Motor neuron (in vitro differentiated cells): ENCODE measurements around the gene PSMA6. TPM values are rescaled to one million over a fixed set of nuclear protein-coding genes. Genes with fewer than 3 reads are reported as not detected.
"Not testable (repeated sequence)": the region's sequence is repeated elsewhere in the genome, so short reads cannot be mapped to it uniquely, and the experiment has no call there.

Experiments
- ATAC-seq, 8 experiments: fragments of 200-7000 bp; cut with Tn5 transposase; replicated peaks in 6 of 8; 2 replicates each; pipeline ENCODE4 v1.8.0; 2021; ENCODE audit warnings: mild to moderate bottlenecking in 8 of 8, moderate library complexity in 8 of 8
- H3K27ac ChIP-seq, 2 donors: fragments of 250-450 bp; sonication (Bioruptor Pico); 2 replicates each; pipeline ENCODE4 v1.9.0; 2021; ENCODE audit warnings: antibody characterized with exemption in 2 of 2, mild to moderate bottlenecking in 2 of 2, moderate library complexity in 1 of 2
- H3K4me1 ChIP-seq, 2 donors: fragments of 250-450 bp; sonication (Bioruptor Pico); replicated peaks in 1 of 2; 2 replicates each; pipeline ENCODE4 v1.6.1; 2021; ENCODE audit warnings: antibody characterized with exemption in 2 of 2, mild to moderate bottlenecking in 2 of 2, moderate library complexity in 1 of 2
- H3K4me3 ChIP-seq, 5 donors: fragments of 250-450 bp; sonication (Bioruptor Pico); 2 replicates each; pipeline ENCODE4 v1.9.0; 2021; ENCODE audit warnings: antibody characterized with exemption in 5 of 5, mild to moderate bottlenecking in 5 of 5, moderate library complexity in 4 of 5
- WGBS, 10 experiments: fragments of 450-650 bp; shearing (Covaris generic); methylation state at CpG; one replicate each; pipeline ENCODE4 v1.0.0; 2022; 5-methylcytosine and 5-hydroxymethylcytosine counted together
- in situ Hi-C, 9 experiments: fragments of 400-800 bp; cut with MboI; loops; one replicate each; pipeline ENCODE4 v1.15.0; 2021; ENCODE audit warnings: low sequenced_read_pairs in 9 of 9, low pct_unique_long_range_greater_than_20kb in 2 of 9; ENCODE audit not compliant: unreplicated experiment in 9 of 9
- total RNA-seq, 8 experiments: library from RNA; unstranded; fragments of 300-600 nt; gene quantifications; 2 replicates each; pipeline versions ENCODE4 v1.2.3 to v1.2.4, GENCODE V29; 2022

The PSMA6 gene
- total RNA-seq, 8 experiments from 2014 or later, result 224 to 1,035 (median 262) TPM

- in situ Hi-C loops, ATAC-seq, H3K4me3 ChIP-seq, H3K4me1 ChIP-seq, H3K27ac ChIP-seq: not testable (repeated sequence)
- 80 to 100% (median 92%) methylated on average over 1 to 3 of the region's 6 CpGs; no CpG with 5 or more reads in 6 of the 10 experiments for WGBS, 10 experiments
These were observed 63.1 kb downstream of the PSMA6 start for GRCh38 chr14:35355235-35355634.

GRCh38 chr14:35355981-35356841, 64.0 kb downstream of the PSMA6 start:
- ATAC-seq, result peak in 2 of 8 experiments; percentile 75 to 79
- WGBS, 10 experiments, result 13 to 83% (median 53%) methylated on average over 1 to 3 of the region's 5 CpGs; no CpG with 5 or more reads in 1 of the 10 experiments
- Histone ChIP-seq H3K4me3 (no peak overlapping the region), H3K4me1 (no peaks in the 10 kb centered on the region), H3K27ac (no peak overlapping the region)
- in situ Hi-C loops, result no loop called here

- H3K27ac ChIP-seq, in situ Hi-C loops, H3K4me3 ChIP-seq, H3K4me1 ChIP-seq, ATAC-seq: not testable (repeated sequence)
- 40 to 90% (median 76%) methylated on average over 1 to 6 of the region's 7 CpGs; no CpG with 5 or more reads in 5 of the 10 experiments for WGBS, 10 experiments
These were observed 67.5 kb downstream of the PSMA6 start for GRCh38 chr14:35359655-35360054.

GRCh38 chr14:35361141-35361480, 68.9 kb downstream of the PSMA6 start:
- Histone ChIP-seq H3K4me1 (peaks cover 7 to 12% of the 10 kb centered on the region in 2 donors), H3K27ac (no peak overlapping the region), H3K4me3 (no peak overlapping the region)
- in situ Hi-C loops, result no loop called here
- WGBS, 10 experiments, result 60 to 93% (median 89%) methylated on average over 2 to 5 of the region's 8 CpGs; no CpG with 5 or more reads in 5 of the 10 experiments
- ATAC-seq, result no peak

GRCh38 chr14:35362450-35362849, 70.3 kb downstream of the PSMA6 start:
- in situ Hi-C loops, result no loop called here
- Histone ChIP-seq H3K27ac (no peak overlapping the region), H3K4me1 (peaks cover 11 to 17% of the 10 kb centered on the region in 2 donors), H3K4me3 (no peak overlapping the region)
- 8 to 80% (median 56%) methylated on average over 1 to 3 of the region's 3 CpGs; no CpG with 5 or more reads in 3 of the 10 experiments for WGBS, 10 experiments
- no peak for ATAC-seq

GRCh38 chr14:35362911-35363374, 70.8 kb downstream of the PSMA6 start:
- 59 to 100% (median 87%) methylated on average over 2 to 20 of the region's 25 CpGs; no CpG with 5 or more reads in 2 of the 10 experiments for WGBS, 10 experiments
- Histone ChIP-seq H3K4me1 (peaks cover 16 to 22% of the 10 kb centered on the region in 2 donors), H3K4me3 (no peak overlapping the region), H3K27ac (no peak overlapping the region)
- no peak for ATAC-seq
- in situ Hi-C loops, result no loop called here

GRCh38 chr14:35365130-35366055, 73.2 kb downstream of the PSMA6 start:
- Histone ChIP-seq H3K4me1 (peaks cover 19 to 29% of the 10 kb centered on the region in 2 donors), H3K27ac (peak overlapping the region in 1 of 2 donors; percentile 59), H3K4me3 (no peak overlapping the region)
- WGBS, 10 experiments, result 3 to 100% (median 30%) methylated on average over 2 to 6 of the region's 13 CpGs; no CpG with 5 or more reads in 3 of the 10 experiments
- peak; percentile 41 to 98 (median 96) for ATAC-seq
- in situ Hi-C loops, result no loop called here

GRCh38 chr14:35366056-35366451, 73.9 kb downstream of the PSMA6 start:
- Histone ChIP-seq H3K27ac (no peak overlapping the region), H3K4me3 (no peak overlapping the region), H3K4me1 (peaks cover 19 to 29% of the 10 kb centered on the region in 2 donors)
- peak in 1 of 8 experiments; percentile 5 for ATAC-seq
- 80 to 82% methylated on average over 1 to 8 of the region's 12 CpGs; no CpG with 5 or more reads in 8 of the 10 experiments for WGBS, 10 experiments
- in situ Hi-C loops, result no loop called here

- Histone ChIP-seq H3K4me1 (peaks cover 19 to 29% of the 10 kb centered on the region in 2 donors), H3K4me3 (no peak overlapping the region), H3K27ac (no peak overlapping the region)
- 92 to 100% (median 98%) methylated on average over 1 to 5 of the region's 8 CpGs; no CpG with 5 or more reads in 6 of the 10 experiments for WGBS, 10 experiments
- ATAC-seq, result no peak
- in situ Hi-C loops, result no loop called here
These were observed 74.4 kb downstream of the PSMA6 start for GRCh38 chr14:35366521-35366976.

GRCh38 chr14:35367056-35367372, 74.8 kb downstream of the PSMA6 start:
- 60 to 100% (median 92%) methylated on average over 1 to 4 of the region's 5 CpGs; no CpG with 5 or more reads in 7 of the 10 experiments for WGBS, 10 experiments
- Histone ChIP-seq H3K4me1 (peaks cover 19 to 29% of the 10 kb centered on the region in 2 donors), H3K4me3 (no peak overlapping the region), H3K27ac (no peak overlapping the region)
- in situ Hi-C loops, result no loop called here
- ATAC-seq, result no peak
